GM19351 (cell line): ENCODE results near the gene SLC28A2.

Experiments
- ATAC-seq: cut with Tn5 transposase; IDR thresholded peaks from one replicate; pipeline ENCODE4 v1.9.1; 2021; ENCODE audit warnings: mild to moderate bottlenecking, moderate library complexity; ENCODE audit not compliant: unreplicated experiment

The SLC28A2 gene

DNA sequence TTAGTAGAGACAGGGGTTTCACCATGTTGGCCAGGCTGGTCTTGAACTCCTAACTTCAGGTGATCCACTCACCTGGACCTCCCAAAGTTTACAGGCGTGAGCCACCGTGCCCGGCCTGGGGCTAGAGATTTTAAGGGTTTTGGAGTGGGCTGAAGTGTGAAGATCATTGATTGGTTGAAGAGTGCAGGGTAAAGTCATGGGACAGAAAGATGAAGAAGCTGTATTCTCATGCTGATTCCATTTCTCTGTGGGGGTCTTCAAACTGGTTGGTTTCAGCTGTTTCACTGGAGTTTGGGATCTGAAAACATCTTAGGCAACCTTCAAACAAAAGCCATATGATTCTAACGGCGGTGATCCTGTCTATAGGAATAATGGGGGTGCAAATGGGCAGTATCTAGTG is 74.2 kb downstream of the SLC28A2 start:
- no peak for ATAC-seq

DNA sequence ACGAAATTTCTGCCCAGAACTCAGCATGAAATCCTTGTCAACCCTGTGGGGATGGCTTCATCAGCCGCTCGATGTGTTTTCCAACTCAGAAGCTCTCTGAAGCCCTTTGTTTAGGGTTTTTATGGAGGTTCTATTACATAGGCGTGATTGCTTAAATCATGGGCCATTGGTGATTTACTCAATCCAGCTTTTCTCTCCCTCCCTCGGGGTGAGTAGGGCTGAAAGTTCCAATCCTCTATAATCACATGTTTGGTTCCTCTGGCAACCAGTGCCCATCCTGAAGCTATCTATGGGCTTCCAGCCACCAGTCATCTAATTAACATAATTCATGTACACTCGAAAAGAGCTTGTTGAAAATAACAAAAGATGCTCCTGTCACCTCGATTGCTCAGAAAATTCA is 74.7 kb downstream of the SLC28A2 start:
- no peak for ATAC-seq
